ENCODE results near the gene CAB39. TPM values are rescaled to one million over a fixed set of nuclear protein-coding genes. Genes with fewer than 3 reads are reported as not detected.

The CAB39 gene
- total and polyA plus RNA-seq, 4 donors: 19.4 to 123 (median 57.1) TPM

DNA sequence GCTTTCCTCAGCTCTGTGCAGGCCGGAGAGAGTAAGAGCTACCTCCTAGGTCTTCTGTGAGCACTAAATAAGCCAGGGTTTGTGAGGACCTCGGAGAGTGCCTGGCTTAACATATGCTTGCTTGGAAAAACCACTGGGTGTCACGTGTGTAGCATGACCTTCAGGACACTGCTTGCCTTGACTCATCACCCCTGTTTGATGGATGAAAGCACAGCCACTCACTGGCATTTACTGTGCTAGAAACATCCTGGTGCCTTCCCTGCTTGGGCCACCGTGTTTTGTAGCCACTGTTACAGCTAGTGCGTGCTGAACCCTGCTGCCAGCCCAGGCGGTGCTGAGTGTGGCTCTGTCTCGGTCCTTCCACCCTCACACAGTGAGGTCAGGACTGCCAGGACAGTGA lies 117.3 kb downstream of the CAB39 start:
- WGBS, 2 donors: 88 to 93% methylated on average over 7 of the region's 7 CpGs
- Histone ChIP-seq H3K4me3 (no peak overlapping the region), H3K27ac (ENCODE audit: low read depth in 1 of 2, low read length in 1 of 2) (no peak overlapping the region), H3K9me3 (ENCODE audit: control insufficient read depth in 4 of 4, insufficient read depth in 3 of 4, low read length in 3 of 4) (peaks cover 0 to 6% (median 0%) of the 10 kb centered on the region in 4 donors), H3K27me3 (ENCODE audit: control insufficient read depth in 3 of 3, insufficient read depth in 3 of 3, low read length in 2 of 3) (peaks cover 0 to 12% (median 5%) of the 10 kb centered on the region in 3 donors), H3K36me3 (ENCODE audit: control insufficient read depth in 4 of 4, insufficient read depth in 4 of 4, low read length in 4 of 4) (no peaks in the 10 kb centered on the region), H3K4me1 (ENCODE audit: control insufficient read depth in 5 of 5, insufficient read depth in 5 of 5, low read length in 5 of 5) (peaks cover 0 to 10% (median 0%) of the 10 kb centered on the region in 5 donors), H3K9ac (ENCODE audit: insufficient read depth in 1 of 2, low read length in 2 of 2) (no peak overlapping the region)
- ATAC-seq (ENCODE audit: insufficient read depth, low FRiP score) (no peak), DNase-seq (no peak)
- TF ChIP-seq CTCF (IDR thresholded peaks at IDR 0.05; ENCODE audit: control extremely low read depth, extremely low read depth): no peak

GRCh38 chr2:230830428-230830827 lies 117.8 kb downstream of the CAB39 start:
- Histone ChIP-seq H3K27me3 (ENCODE audit: control insufficient read depth in 3 of 3, insufficient read depth in 3 of 3, low read length in 2 of 3) (peaks cover 0 to 12% (median 5%) of the 10 kb centered on the region in 3 donors), H3K4me3 (no peak overlapping the region), H3K9ac (ENCODE audit: insufficient read depth in 1 of 2, low read length in 2 of 2) (no peak overlapping the region), H3K9me3 (ENCODE audit: control insufficient read depth in 4 of 4, insufficient read depth in 3 of 4, low read length in 3 of 4) (peaks cover 0 to 6% (median 0%) of the 10 kb centered on the region in 4 donors), H3K27ac (ENCODE audit: low read depth in 1 of 2, low read length in 1 of 2) (no peak overlapping the region), H3K36me3 (ENCODE audit: control insufficient read depth in 4 of 4, insufficient read depth in 4 of 4, low read length in 4 of 4) (no peaks in the 10 kb centered on the region), H3K4me1 (ENCODE audit: control insufficient read depth in 5 of 5, insufficient read depth in 5 of 5, low read length in 5 of 5) (peaks cover 0 to 10% (median 0%) of the 10 kb centered on the region in 5 donors)
- DNase-seq (no peak), ATAC-seq (ENCODE audit: insufficient read depth, low FRiP score) (no peak)
- WGBS, 2 donors: 77 to 94% methylated on average over 7 of the region's 7 CpGs
- no peak for TF ChIP-seq CTCF (IDR thresholded peaks at IDR 0.05; ENCODE audit: control extremely low read depth, extremely low read depth)

DNA sequence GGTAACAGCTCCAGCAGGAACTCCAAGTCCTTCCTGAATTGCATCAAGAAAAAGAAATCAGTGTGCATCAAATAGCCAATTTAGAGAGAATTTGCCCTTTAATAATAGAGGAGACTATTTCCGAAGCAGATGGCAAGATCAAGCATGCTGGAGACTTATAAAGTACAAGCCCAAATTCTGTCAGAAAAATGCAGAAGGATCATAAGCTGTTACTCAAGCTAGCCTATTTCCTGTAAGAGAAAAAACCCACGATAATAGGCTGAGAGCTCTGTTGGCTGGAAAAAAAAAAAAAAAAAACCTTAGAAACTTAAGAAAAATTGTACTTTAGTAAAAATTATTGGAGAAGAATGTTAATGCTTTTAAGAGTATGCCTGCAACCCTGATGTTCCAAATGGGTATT lies 127.7 kb downstream of the CAB39 start:
- ATAC-seq (ENCODE audit: insufficient read depth, low FRiP score): no peak
- H3K4me3 ChIP-seq: no peak overlapping the region
- H3K9ac ChIP-seq (ENCODE audit: insufficient read depth in 1 of 2, low read length in 2 of 2): no peak overlapping the region
- DNase-seq: peak in 1 of 3 donors; percentile 16
- 22 to 41% methylated on average over 2 of the region's 2 CpGs for WGBS, 2 donors
- H3K36me3 ChIP-seq (ENCODE audit: control insufficient read depth in 4 of 4, insufficient read depth in 4 of 4, low read length in 4 of 4): no peaks in the 10 kb centered on the region
- peaks cover 0 to 2% (median 0%) of the 10 kb centered on the region in 3 donors for H3K27me3 ChIP-seq (ENCODE audit: control insufficient read depth in 3 of 3, insufficient read depth in 3 of 3, low read length in 2 of 3)
- H3K4me1 ChIP-seq (ENCODE audit: control insufficient read depth in 5 of 5, insufficient read depth in 5 of 5, low read length in 5 of 5): no peaks in the 10 kb centered on the region
- TF ChIP-seq CTCF (IDR thresholded peaks at IDR 0.05; ENCODE audit: control extremely low read depth, extremely low read depth): no peak
- H3K27ac ChIP-seq (ENCODE audit: low read depth in 1 of 2, low read length in 1 of 2): no peak overlapping the region
- H3K9me3 ChIP-seq (ENCODE audit: control insufficient read depth in 4 of 4, insufficient read depth in 3 of 4, low read length in 3 of 4): peaks cover 0 to 13% (median 2%) of the 10 kb centered on the region in 4 donors

GRCh38 chr2:230842473-230842872 lies 129.8 kb downstream of the CAB39 start:
- Histone ChIP-seq H3K27ac (ENCODE audit: low read depth in 1 of 2, low read length in 1 of 2) (no peak overlapping the region), H3K27me3 (ENCODE audit: control insufficient read depth in 3 of 3, insufficient read depth in 3 of 3, low read length in 2 of 3) (peaks cover 0 to 2% (median 0%) of the 10 kb centered on the region in 3 donors), H3K4me3 (no peak overlapping the region), H3K4me1 (ENCODE audit: control insufficient read depth in 5 of 5, insufficient read depth in 5 of 5, low read length in 5 of 5) (no peaks in the 10 kb centered on the region), H3K36me3 (ENCODE audit: control insufficient read depth in 4 of 4, insufficient read depth in 4 of 4, low read length in 4 of 4) (no peaks in the 10 kb centered on the region), H3K9me3 (ENCODE audit: control insufficient read depth in 4 of 4, insufficient read depth in 3 of 4, low read length in 3 of 4) (peaks cover 0 to 12% (median 2%) of the 10 kb centered on the region in 4 donors), H3K9ac (ENCODE audit: insufficient read depth in 1 of 2, low read length in 2 of 2) (no peak overlapping the region)
- ATAC-seq (ENCODE audit: insufficient read depth, low FRiP score) (no peak), DNase-seq (no peak)
- 65 to 84% methylated on average over 6 of the region's 6 CpGs for WGBS, 2 donors
- no peak for TF ChIP-seq CTCF (IDR thresholded peaks at IDR 0.05; ENCODE audit: control extremely low read depth, extremely low read depth)

All from lung (tissue), 12 donors.